Astrocyte of the cerebellum (primary cell): ENCODE results near the gene SPATA21.
"Not testable (repeated sequence)": the region's sequence is repeated elsewhere in the genome, so short reads cannot be mapped to it uniquely, and the experiment has no call there.

Experiments
- DNase-seq: peaks from one replicate; pipeline ENCODE4 v3.0.0-alpha.2; 2011; ENCODE audit warnings: low read depth
- H3K4me3 ChIP-seq: 2 replicates; pipeline ENCODE4 v1.5.1; 2011; ENCODE audit warnings: mild to moderate bottlenecking, low read depth, low read length, moderate library complexity
- CTCF ChIP-seq: IDR thresholded peaks from 2 replicates; pipeline ENCODE4 v1.5.1; 2012; ENCODE audit warnings: low read length, low read depth, moderate library complexity, mild to moderate bottlenecking; ENCODE audit errors: missing control alignments
- in situ Hi-C: cut with HindIII; loops from 2 replicates; pipeline ENCODE4 v1.10.0; 2017; ENCODE audit warnings: low sequenced_read_pairs

The SPATA21 gene

DNA sequence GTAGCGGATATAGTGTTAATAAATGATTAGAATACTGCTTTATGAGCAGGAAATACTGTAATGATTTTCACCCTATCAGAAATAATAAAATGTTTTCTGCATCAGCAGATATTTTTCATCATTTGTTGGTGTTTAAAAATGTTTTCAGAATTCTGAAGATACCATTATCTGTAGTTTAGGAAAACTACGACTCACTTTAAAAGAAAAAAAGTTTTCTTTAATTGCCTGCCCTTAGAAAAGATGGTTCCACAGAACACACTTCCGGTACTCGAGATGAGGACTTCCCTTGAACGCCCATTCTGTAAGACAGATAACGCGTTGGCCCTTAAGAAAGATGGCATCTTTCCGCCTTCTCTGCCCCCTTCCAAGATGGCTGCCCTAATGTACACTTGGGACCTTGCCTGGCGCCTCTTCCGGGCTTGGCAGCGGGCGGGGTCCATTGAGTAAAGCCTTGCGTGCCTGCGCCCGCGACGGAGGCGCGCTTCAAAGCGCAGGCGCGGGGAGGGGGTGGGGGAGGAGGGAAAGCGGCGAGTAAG lies 70.4 kb downstream of the SPATA21 start, which contains the start of gene SZRD1:
SZRD1 (plus strand) TSS at position 521 of the 536 bp plus-strand sequence. CDS start 16 bp downstream, outside the sequence.
- in situ Hi-C loops = loop anchor here (10.0 kb wide), 1 partner anchor 68 kb away; the partner anchor contains the start of gene SPATA21
- peak within 1 kb of the TSS; percentile 91 for H3K4me3 ChIP-seq
- DNase-seq = peak; percentile 99
- no peak for TF ChIP-seq CTCF

GRCh38 chr1:16365146-16365498 lies 72.1 kb downstream of the SPATA21 start:
- H3K4me3 ChIP-seq, DNase-seq: not testable (repeated sequence)
- in situ Hi-C loops = loop anchor here (10.0 kb wide), 1 partner anchor 70 kb away; the partner anchor contains the start of gene SPATA21

GRCh38 chr1:16356867-16357266 lies 80.4 kb downstream of the SPATA21 start:
- H3K4me3 ChIP-seq = no peak overlapping the region
- in situ Hi-C loops = no loop called here

DNA sequence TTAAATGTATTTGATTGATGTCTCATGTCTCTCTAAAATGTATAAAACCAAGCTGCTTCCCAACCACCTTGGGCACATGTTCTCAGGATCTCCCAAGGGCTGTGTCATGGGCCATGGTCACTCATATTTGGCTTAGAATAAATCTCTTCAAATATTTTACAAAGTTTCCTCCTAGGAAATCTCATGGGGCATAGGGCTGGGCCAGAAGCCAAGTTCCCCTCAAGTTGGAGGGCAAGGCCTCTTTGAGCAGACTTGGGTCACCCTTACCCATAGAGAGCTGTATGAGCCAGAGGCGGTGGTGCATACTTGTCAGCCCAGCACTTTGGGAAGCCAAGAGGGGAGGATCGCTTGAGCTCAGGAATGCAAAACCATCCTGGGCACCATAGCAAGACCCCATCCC lies 82.6 kb downstream of the SPATA21 start:
- H3K4me3 ChIP-seq = no peak overlapping the region
- TF ChIP-seq CTCF = no peak
- in situ Hi-C loops = no loop called here
- DNase-seq = no peak

More at GRCh38 chr1:16356867-16357266, 80.4 kb downstream of the SPATA21 start:
- no peak for DNase-seq
- TF ChIP-seq CTCF = no peak

- no peak for DNase-seq
- TF ChIP-seq CTCF = no peak
- in situ Hi-C loops = no loop called here
- peak overlapping the region; percentile 92 for H3K4me3 ChIP-seq
Observed at GRCh38 chr1:16352842-16353535, 84.2 kb downstream of the SPATA21 start.

DNA sequence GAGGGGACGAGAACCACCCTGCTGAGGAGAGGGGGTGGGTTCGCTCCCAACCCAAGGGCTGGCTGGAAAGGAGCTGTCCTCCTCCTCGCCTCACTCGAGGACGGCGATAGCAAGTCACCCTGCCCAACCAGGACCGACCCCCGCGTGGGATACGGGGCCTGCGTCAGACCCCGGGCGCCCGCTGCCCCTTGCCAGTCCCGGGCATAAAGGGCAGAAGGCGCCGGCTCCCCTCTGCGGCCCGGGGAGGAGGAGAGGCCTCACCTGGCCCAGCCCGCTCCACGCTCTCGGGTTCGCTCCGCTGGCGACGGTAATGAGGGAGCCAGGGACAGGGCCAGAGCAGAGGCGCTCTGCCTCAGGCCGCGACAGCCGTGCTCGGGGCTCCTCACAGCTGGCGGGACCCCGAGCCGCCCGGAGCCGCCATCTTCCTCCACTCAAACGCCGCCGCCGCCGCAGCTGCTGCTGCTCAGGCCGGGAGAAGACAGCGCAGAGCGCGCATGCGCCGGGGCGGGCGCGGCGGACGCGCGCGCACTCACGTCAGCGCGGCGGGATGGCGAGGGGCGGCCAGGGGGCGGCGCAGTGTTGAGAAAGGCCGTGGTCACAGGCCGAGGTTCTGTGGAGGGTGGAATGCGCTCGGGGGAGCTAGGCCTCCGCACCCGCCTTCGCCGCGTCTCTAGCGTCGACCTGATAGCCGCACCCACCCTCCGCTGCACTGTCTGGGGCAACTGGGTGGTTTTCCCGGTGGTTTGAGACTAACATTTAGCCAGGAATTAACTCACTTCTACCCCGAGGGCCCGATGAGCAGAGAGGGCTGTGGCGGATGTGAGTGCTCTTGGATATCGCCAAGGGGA lies 85.0 kb downstream of the SPATA21 start, which contains the start of gene FBXO42:
FBXO42 (minus strand) TSS at position 487 of the 848 bp plus-strand sequence. CDS start 37,062 bp downstream, outside the sequence.
- in situ Hi-C loops = no loop called here
- DNase-seq = peak; percentile 74
- H3K4me3 ChIP-seq = peak within 1 kb of the TSS; percentile 92
- TF ChIP-seq CTCF = no peak
